MM.1S (cell line): ENCODE measurements around the gene KBTBD4.

Source experiments
- CTCF ChIP-seq: fragments of 300-600 bp; sonication (generic); IDR thresholded peaks from 2 replicates; pipeline ENCODE4 v1.5.1; 2016; ENCODE audit warnings: antibody characterized with exemption, low read length, mixed read lengths
- EZH2 ChIP-seq: fragments of 300-600 bp; sonication (generic); optimal IDR thresholded peaks from 2 replicates; pipeline ENCODE3; 2017; ENCODE audit warnings: low read depth, mild to moderate bottlenecking, antibody characterized with exemption, low read length, mixed read lengths

DNA sequence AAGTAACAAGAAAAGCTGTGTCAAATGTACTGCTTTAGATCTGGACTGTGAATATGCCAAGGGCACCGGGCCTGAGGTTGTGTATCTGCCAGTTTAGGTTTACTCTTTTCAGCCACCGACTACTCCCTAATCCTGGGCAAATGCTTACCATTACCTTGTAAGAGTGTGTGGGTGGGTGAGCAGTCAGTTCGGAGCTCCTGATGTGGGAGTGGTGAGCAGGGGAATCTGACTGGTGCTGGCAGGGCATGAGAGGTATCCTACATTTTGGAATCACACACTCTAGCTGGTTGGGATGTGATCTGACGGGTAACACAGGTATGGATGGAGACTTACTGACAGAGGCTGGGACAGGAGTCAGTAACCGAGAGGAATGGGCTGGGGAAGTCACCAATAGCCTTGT is 5.1 kb upstream of the KBTBD4 start:
- TF ChIP-seq CTCF, result no peak
- no peak for TF ChIP-seq EZH2
